ENCODE results near the gene CDH4. TPM values are rescaled to one million over a fixed set of nuclear protein-coding genes. Genes with fewer than 3 reads are reported as not detected.

Gene CDH4
- total RNA-seq, 1 donor = 8.6 TPM

DNA sequence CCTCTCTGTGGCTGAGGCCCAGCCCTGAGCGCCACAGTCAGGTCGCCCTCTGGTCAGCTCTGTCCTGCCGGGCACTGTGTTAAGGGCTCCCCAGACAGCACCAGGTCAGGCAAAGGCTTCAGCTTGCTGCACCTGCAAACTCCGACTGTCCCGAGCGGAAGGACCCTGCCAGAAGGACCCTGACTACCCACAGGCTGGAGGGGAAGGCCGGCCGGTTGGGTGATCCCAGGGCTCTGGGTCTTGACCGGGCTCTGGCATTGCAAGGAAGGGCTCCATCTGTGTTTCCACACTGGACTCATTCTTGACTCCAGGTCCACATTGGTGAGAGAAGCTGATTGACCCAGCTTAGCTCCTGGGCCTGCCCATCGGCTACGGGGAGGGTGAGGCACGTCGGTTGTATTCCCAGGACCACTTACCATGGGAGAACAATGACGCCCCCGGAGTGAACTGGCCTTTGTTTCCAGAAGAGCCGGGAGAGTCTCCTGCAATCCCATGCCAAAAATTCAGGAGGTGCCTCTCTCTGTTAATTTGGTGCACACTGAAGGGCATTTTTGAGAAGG, 583.8 kb downstream of the CDH4 start:
- no peak for DNase-seq (ENCODE audit: low read depth in 2 of 3, low spot score in 2 of 3)

DNA sequence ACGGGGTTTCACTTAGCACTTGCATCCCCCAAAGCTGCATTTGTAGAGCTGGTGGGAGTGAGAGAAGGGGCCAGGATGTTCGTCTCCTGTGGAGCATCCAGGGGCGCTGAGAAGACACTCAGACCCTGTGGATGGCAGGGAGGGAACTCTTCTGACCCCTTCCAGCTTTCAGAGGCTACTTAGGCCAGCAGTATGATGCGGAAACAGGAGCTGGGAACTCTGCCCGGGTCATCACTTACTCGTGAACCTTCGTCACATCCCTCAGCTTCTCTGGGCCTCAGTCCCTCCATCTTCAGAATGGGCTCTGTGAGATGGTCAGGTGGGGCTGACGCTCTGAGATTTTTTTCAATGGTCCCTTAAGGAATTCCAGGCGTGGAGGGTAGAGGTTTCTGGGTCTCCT, 585.1 kb downstream of the CDH4 start:
- DNase-seq (ENCODE audit: low read depth in 2 of 3, low spot score in 2 of 3) = no peak

GRCh38 chr20:61839223-61839911, 587.3 kb downstream of the CDH4 start:
- no peak for DNase-seq (ENCODE audit: low read depth in 2 of 3, low spot score in 2 of 3)

GRCh38 chr20:61839912-61840778, 588.1 kb downstream of the CDH4 start:
- DNase-seq (ENCODE audit: low read depth in 2 of 3, low spot score in 2 of 3) = no peak

DNA sequence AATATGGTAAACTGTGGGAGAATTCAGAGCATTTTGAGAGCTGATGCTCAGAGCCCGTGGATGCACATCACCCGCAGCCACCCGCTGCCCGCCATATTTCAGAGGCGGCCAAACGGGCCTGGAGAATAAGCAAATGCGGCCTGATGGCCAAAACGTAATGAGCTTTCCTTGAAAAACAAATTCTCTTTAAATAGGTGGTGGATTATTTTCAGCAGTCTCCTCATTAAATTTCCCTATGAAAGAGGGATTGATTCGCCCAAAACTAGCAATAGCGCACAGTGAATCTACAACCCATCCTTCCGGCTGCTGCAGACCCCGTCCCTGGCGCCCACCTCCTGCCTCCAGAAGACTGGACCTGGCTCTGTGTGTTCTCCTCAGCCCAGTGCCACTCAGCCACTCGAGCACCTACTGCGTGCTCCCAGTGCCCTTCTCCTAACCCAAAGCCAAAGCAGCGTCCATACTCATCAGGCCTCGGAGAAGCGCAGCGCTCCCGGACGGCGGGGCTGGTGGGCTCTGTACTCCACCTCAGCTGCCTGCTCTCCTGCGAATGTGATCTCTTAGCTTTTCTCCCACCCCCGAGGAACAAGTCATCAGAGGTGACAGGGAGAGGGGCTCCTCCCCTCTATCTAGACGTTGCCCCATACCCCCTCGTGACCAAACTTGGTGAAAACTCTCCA, 588.9 kb downstream of the CDH4 start:
- DNase-seq (ENCODE audit: low read depth in 2 of 3, low spot score in 2 of 3) = no peak

DNA sequence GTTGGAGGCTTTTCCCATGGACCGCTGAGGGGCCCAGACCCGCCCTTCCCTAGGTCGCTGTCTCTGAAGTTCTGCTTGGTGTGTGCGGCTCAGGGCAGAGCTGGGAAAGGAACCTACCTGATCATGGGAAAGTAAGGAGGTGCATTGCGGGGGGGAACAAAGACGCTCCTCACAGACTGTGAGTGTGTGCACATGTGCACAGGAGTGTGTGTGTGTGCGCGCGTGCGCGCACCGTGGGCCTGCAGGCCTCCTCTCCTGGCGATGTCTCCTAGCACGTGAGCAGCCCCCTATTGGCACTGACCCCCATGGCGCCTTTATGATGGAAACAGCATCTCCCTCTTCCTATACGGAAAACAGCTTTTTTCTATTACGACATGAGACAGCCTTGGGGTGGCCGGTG, 589.5 kb downstream of the CDH4 start:
- no peak for DNase-seq (ENCODE audit: low read depth in 2 of 3, low spot score in 2 of 3)

- DNase-seq (ENCODE audit: low read depth in 2 of 3, low spot score in 2 of 3) = no peak
Measured at GRCh38 chr20:61841966-61842365, 589.9 kb downstream of the CDH4 start.

- no peak for DNase-seq (ENCODE audit: low read depth in 2 of 3, low spot score in 2 of 3)
Measured at GRCh38 chr20:61844621-61845020, 592.6 kb downstream of the CDH4 start.

- no peak for DNase-seq (ENCODE audit: low read depth in 2 of 3, low spot score in 2 of 3)
Measured at GRCh38 chr20:61845233-61845671, 593.2 kb downstream of the CDH4 start.

GRCh38 chr20:61846074-61846473, 594.0 kb downstream of the CDH4 start:
- no peak for DNase-seq (ENCODE audit: low read depth in 2 of 3, low spot score in 2 of 3)

DNA sequence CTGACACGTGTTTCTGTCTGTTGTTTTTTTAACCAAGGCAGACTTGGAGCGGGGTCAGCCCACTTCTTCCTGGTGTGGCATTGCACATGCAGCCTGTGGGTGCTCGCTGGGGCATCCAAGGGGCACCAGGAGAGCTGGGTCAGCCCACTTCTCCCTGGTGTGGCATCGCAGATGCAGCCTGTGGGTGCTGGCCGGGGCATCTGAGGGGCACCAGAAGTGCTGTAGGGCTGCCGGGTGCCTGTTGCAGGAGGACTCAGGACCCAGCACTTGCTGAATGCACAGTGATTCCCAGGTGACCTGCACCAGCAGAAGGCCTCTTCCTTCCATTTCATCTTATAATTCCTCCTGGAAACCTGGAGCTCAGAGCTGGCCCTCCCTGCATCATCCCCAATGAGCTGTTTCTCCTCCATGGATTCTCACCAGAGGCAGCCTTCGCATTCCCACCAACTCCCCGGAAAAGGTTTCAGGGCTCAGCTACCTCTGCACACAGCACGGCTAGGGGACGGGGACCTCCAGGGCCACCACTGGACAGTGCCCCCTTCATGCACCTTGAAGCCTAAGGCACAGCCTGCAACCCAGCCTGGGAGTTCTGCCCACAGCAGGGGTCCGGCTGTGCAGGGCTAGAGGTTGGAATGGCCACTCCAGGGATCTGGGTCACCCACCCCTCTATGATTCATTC, 594.8 kb downstream of the CDH4 start:
- no peak for DNase-seq (ENCODE audit: low read depth in 2 of 3, low spot score in 2 of 3)

- no peak for DNase-seq (ENCODE audit: low read depth in 2 of 3, low spot score in 2 of 3)
Measured at GRCh38 chr20:61847420-61847748, 595.3 kb downstream of the CDH4 start.

DNA sequence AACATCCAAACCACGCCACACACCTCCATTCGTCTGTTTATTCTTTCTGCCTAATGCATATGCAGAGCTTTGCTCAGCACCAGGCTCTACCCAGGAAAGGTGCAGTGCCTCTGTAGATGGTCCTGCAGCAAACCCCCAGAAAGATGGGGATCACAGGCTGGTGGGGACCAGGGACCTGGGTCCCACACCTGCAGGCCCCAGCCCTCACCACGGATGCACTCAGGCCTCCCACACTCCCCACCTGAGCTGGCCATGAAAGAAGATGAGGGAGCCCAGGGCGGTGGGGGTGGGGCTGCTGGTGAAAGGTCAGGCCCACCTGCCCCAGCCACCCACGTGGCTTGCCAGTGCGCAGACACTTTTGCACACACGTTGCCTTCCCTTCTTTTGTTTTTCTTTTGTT, 595.9 kb downstream of the CDH4 start:
- DNase-seq (ENCODE audit: low read depth in 2 of 3, low spot score in 2 of 3) = no peak

DNA sequence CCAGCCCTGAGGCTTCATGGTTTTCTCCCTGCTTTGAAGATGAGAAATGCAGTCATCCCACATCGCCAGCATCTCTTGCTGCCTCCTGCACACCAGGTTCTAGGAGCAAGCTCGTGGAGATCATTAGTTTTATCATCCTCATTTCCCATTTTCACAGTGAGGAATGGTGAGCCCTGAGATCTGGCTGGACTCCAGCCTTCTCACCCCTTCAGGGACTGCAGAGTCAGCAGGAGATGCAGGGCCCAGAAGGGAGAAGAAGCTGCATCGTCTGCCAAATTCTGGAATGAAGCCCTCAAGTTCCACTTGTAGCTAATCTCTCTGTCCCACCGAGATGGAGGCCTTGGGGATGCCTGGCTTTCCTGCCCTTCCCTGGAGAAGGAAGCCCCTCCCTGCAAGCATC, 596.8 kb downstream of the CDH4 start:
- DNase-seq (ENCODE audit: low read depth in 2 of 3, low spot score in 2 of 3) = no peak

- DNase-seq (ENCODE audit: low read depth in 2 of 3, low spot score in 2 of 3) = no peak
Measured at GRCh38 chr20:61849376-61849775, 597.3 kb downstream of the CDH4 start.

- DNase-seq (ENCODE audit: low read depth in 2 of 3, low spot score in 2 of 3) = no peak
Measured at GRCh38 chr20:61849822-61850221, 597.8 kb downstream of the CDH4 start.

DNA sequence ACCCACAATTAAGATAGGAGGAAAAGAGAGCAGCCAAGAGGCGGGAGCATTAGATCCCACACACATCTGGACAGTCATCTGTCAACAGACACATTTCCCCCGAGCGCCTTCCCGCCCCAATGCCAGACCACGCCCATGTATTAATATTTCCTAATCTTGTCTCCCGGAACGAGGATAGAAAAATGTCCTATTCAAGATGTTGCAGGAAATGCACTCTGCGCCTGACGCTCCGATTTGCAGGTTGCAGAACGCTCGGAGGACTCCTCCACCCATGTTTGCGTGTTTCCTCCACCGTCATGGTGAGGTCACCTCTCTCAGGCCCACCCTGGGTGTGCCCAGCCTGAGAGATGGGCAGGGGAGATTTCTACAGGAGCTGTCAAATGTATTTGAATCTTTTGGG, 598.4 kb downstream of the CDH4 start:
- DNase-seq (ENCODE audit: low read depth in 2 of 3, low spot score in 2 of 3) = no peak

DNA sequence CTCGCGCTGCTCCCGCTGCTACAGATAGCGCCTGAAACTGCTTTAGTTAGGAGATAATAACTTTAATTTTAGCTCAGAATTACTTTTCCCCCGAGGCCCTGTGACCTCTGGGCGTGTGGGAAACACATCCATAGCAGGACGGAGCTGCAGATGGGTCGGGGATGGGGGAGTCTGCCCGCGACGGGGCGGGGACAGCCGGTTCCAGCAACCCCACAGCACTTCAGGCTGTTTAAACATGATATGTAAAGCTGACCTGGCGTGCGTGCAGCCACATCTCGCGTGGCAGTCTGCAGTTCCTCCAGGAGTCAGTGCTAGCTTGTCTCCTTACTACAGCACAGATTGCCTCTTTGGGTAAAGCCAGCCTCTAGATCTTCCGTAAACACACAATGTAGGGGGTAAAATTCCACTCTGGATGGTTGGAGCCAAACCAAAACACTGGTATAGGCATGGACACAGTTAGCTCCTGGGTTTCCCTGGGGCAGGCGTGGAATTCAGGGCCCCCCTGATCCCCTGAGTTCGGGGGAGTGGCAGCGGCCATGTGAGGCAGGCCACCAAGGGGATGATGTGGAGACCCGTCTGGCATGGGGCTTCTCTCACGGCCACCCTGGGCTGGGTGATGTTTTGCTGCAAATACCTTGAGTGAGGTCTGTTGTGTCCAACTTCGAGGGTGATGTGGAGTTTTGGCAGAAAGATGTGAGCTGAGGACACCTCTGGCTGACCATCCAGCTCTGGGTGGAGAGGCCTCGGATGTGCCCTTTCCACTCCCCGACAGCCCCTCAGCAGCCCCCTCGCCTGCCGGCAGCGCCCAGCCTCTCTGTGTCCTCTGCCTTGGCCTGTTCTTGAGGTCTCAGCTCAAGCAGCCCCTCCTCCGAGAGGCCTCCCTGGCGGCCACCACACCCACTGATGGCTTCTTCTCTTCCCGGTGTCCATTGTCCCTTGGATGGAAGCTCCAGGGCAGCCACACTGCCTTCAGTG, 599.2 kb downstream of the CDH4 start:
- DNase-seq (ENCODE audit: low read depth in 2 of 3, low spot score in 2 of 3) = no peak

DNA sequence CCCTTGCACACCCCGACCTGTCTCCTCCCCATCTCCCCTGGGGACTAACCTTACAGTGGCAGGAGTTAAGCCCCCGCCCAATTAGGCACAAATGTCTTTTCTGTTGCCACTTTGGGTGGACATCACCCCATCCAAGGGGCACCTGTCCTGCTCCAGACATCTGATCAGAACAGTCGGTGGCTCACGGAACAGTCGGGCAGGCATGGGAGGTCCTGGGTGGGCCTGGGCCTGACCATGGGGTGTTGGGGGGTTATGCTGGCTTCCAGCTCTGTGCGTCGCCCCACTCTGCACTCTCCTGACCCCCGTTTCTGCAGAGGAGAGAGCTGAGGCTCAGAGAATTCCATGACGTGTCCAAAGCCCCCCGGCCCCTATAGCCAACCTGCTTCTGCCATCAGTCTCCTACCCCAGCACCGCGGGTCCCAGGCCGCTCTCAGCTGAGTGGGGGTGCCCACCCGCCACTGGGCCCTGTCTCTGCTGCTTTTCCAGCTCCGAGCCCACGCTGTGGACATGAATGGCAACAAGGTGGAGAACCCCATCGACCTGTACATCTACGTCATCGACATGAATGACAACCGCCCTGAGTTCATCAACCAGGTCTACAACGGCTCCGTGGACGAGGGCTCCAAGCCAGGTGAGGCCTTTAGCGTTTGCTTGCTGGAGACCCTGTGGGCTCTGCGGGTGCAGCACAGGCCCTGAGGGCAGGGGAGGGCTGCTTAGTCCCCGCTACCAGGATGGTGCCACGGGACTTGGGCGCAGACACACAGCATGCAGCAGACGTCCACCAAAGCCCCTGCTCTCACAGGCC, 600.4 kb downstream of the CDH4 start:
- no peak for DNase-seq (ENCODE audit: low read depth in 2 of 3, low spot score in 2 of 3)
